ENCODE measurements around the gene AKT2.
"Not testable (repeated sequence)": the region's sequence is repeated elsewhere in the genome, so short reads cannot be mapped to it uniquely, and the experiment has no call there.

Gene AKT2

GRCh38 chr19:40284501-40285352, at the start of gene AKT2:
Gene AKT2, minus strand, starts transcription at chr19:40285345. Its CDS starts 20,078 bp downstream, at chr19:40265267.
- H3K27ac Mint-ChIP-seq: peak within 1 kb of the TSS; percentile 99
- H3K9me3 Mint-ChIP-seq: no peaks in the 10 kb centered on the region
- peaks cover 7% of the 10 kb centered on the region for H3K36me3 Mint-ChIP-seq (ENCODE audit: low read depth)
- peaks cover 35% of the 10 kb centered on the region for H3K4me1 Mint-ChIP-seq (ENCODE audit: low read depth)
- H3K4me3 Mint-ChIP-seq: peak within 1 kb of the TSS; percentile 94
- H3K27me3 Mint-ChIP-seq (ENCODE audit: low read depth): no peaks in the 10 kb centered on the region

- H3K4me3 Mint-ChIP-seq; H3K4me1 Mint-ChIP-seq (ENCODE audit: low read depth); H3K27ac Mint-ChIP-seq; H3K9me3 Mint-ChIP-seq; H3K27me3 Mint-ChIP-seq (ENCODE audit: low read depth): not testable (repeated sequence)
- H3K36me3 Mint-ChIP-seq (ENCODE audit: low read depth): peaks cover 19% of the 10 kb centered on the region
Observed at GRCh38 chr19:40333083-40333482, 47.9 kb upstream of the AKT2 start.

GRCh38 chr19:40332669-40333068, 47.5 kb upstream of the AKT2 start:
- H3K27me3 Mint-ChIP-seq (ENCODE audit: low read depth): no peaks in the 10 kb centered on the region
- peaks cover 20% of the 10 kb centered on the region for H3K36me3 Mint-ChIP-seq (ENCODE audit: low read depth)
- no peaks in the 10 kb centered on the region for H3K4me1 Mint-ChIP-seq (ENCODE audit: low read depth)

GRCh38 chr19:40331052-40331451, 45.9 kb upstream of the AKT2 start:
- Mint-ChIP-seq H3K27me3 (ENCODE audit: low read depth) (no peaks in the 10 kb centered on the region), H3K27ac (no peak overlapping the region), H3K4me1 (ENCODE audit: low read depth) (no peaks in the 10 kb centered on the region), H3K36me3 (ENCODE audit: low read depth) (peaks cover 21% of the 10 kb centered on the region), H3K9me3 (no peaks in the 10 kb centered on the region), H3K4me3 (no peak overlapping the region)

More at GRCh38 chr19:40332669-40333068, 47.5 kb upstream of the AKT2 start:
- Mint-ChIP-seq H3K27ac (no peak overlapping the region), H3K4me3 (no peak overlapping the region), H3K9me3 (no peaks in the 10 kb centered on the region)

GRCh38 chr19:40326201-40326600, 41.1 kb upstream of the AKT2 start:
- Mint-ChIP-seq H3K4me3 (no peak overlapping the region), H3K27ac (no peak overlapping the region), H3K27me3 (ENCODE audit: low read depth) (no peaks in the 10 kb centered on the region), H3K4me1 (ENCODE audit: low read depth) (no peaks in the 10 kb centered on the region), H3K9me3 (no peaks in the 10 kb centered on the region), H3K36me3 (ENCODE audit: low read depth) (peaks cover 28% of the 10 kb centered on the region)

DNA sequence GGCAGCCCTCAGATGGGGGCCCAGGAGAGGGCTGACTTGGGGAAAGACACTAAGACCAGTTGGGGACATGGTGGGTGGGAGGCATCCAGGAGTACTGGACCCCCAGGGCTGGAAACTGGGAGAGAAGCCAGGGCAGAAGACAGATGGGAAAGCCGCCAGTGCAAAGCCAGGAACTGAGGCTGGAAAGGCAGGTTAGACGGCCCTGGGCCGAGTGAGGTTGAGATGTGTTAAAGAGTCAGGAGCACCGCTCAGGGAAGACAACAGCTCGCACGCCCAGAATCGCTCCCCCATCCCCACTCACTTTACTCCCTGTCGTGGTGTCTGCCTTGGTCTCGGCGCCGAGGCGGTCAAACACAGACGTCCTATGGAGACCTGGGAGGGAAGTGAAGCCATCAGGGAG, 38.6 kb upstream of the AKT2 start:
- H3K4me1 Mint-ChIP-seq (ENCODE audit: low read depth): peaks cover 3% of the 10 kb centered on the region
- no peak overlapping the region for H3K27ac Mint-ChIP-seq
- H3K4me3 Mint-ChIP-seq: no peak overlapping the region
- H3K27me3 Mint-ChIP-seq (ENCODE audit: low read depth): no peaks in the 10 kb centered on the region
- no peaks in the 10 kb centered on the region for H3K9me3 Mint-ChIP-seq
- H3K36me3 Mint-ChIP-seq (ENCODE audit: low read depth): peaks cover 31% of the 10 kb centered on the region

DNA sequence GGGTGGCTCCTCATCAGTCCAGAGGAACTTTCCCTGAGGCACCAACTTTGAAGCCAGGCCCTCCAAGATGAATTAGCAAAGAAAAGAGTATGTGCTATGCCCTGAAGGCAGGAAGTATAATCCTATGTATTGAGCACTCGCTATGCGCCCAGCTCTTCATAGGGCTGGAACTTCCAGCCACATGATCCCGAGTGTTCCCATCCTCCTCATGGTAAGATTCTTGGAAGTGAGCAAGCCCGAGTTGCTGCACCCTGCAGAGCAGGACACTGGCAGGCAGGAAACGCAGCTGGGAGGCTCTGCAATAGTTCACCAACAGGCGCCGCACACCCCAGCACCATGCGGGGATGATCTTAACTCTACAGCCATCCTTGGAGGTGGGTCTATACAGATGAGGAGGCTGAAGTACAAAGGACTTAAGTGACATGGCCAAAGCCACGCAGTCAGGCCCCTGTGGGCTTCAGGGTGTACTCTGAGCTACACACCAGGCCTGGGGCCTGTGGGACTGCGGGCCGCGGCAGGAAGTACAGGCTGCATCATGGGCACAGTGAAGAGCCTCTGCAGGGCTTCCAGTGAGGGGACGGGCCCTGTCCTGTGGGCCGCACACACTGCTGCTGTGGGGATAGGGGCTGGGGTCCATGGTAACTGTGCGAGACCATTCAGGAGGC, 37.9 kb upstream of the AKT2 start:
- peaks cover 31% of the 10 kb centered on the region for H3K36me3 Mint-ChIP-seq (ENCODE audit: low read depth)
- peaks cover 3% of the 10 kb centered on the region for H3K4me1 Mint-ChIP-seq (ENCODE audit: low read depth)
- no peak overlapping the region for H3K4me3 Mint-ChIP-seq

DNA sequence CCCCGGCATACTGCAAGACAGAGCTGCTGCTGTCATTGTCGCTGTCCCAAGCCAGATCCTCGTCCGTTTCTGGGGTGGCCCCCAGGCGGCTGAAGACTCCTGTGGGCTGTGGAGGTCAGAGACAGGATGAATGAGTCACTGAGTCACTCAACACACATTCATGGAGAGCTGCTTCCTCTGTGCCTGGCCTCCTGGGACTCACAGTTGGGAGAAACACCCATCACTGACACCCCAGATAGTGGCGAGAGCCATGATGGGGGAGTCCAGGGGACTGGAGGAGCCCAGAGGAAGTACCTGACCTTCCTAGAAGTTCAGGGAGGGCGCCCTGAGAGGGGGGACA, 37.1 kb upstream of the AKT2 start:
- H3K36me3 Mint-ChIP-seq (ENCODE audit: low read depth): peaks cover 26% of the 10 kb centered on the region

More for the DNA sequence above, 37.9 kb upstream of the AKT2 start:
- no peak overlapping the region for H3K27ac Mint-ChIP-seq
- H3K9me3 Mint-ChIP-seq: no peaks in the 10 kb centered on the region
- no peaks in the 10 kb centered on the region for H3K27me3 Mint-ChIP-seq (ENCODE audit: low read depth)

GRCh38 chr19:40321566-40322270, 36.6 kb upstream of the AKT2 start:
- Mint-ChIP-seq H3K9me3 (no peaks in the 10 kb centered on the region), H3K4me1 (ENCODE audit: low read depth) (peaks cover 3% of the 10 kb centered on the region), H3K27ac (no peak overlapping the region), H3K36me3 (ENCODE audit: low read depth) (peaks cover 26% of the 10 kb centered on the region), H3K4me3 (no peak overlapping the region), H3K27me3 (ENCODE audit: low read depth) (no peaks in the 10 kb centered on the region)

More for the DNA sequence above, 37.1 kb upstream of the AKT2 start:
- H3K4me1 Mint-ChIP-seq (ENCODE audit: low read depth): peaks cover 3% of the 10 kb centered on the region
- no peak overlapping the region for H3K4me3 Mint-ChIP-seq
- no peaks in the 10 kb centered on the region for H3K27me3 Mint-ChIP-seq (ENCODE audit: low read depth)
- no peaks in the 10 kb centered on the region for H3K9me3 Mint-ChIP-seq
- peak overlapping the region; percentile 49 for H3K27ac Mint-ChIP-seq

GRCh38 chr19:40321076-40321475, 35.9 kb upstream of the AKT2 start:
- no peak overlapping the region for H3K27ac Mint-ChIP-seq
- peaks cover 3% of the 10 kb centered on the region for H3K4me1 Mint-ChIP-seq (ENCODE audit: low read depth)
- H3K4me3 Mint-ChIP-seq: no peak overlapping the region
- no peaks in the 10 kb centered on the region for H3K9me3 Mint-ChIP-seq
- peaks cover 26% of the 10 kb centered on the region for H3K36me3 Mint-ChIP-seq (ENCODE audit: low read depth)
- H3K27me3 Mint-ChIP-seq (ENCODE audit: low read depth): no peaks in the 10 kb centered on the region

- H3K36me3 Mint-ChIP-seq (ENCODE audit: low read depth): peaks cover 23% of the 10 kb centered on the region
- H3K9me3 Mint-ChIP-seq: no peaks in the 10 kb centered on the region
- peaks cover 3% of the 10 kb centered on the region for H3K4me1 Mint-ChIP-seq (ENCODE audit: low read depth)
- no peaks in the 10 kb centered on the region for H3K27me3 Mint-ChIP-seq (ENCODE audit: low read depth)
- no peak overlapping the region for H3K4me3 Mint-ChIP-seq
- H3K27ac Mint-ChIP-seq: peak overlapping the region; percentile 31
Observed at GRCh38 chr19:40320558-40320935, 35.4 kb upstream of the AKT2 start.

- H3K36me3 Mint-ChIP-seq (ENCODE audit: low read depth): peaks cover 8% of the 10 kb centered on the region
Observed at GRCh38 chr19:40317338-40317737, 32.2 kb upstream of the AKT2 start.

GRCh38 chr19:40315812-40316470, 30.8 kb upstream of the AKT2 start:
- no peak overlapping the region for H3K4me3 Mint-ChIP-seq
- peaks cover 8% of the 10 kb centered on the region for H3K36me3 Mint-ChIP-seq (ENCODE audit: low read depth)
- no peak overlapping the region for H3K27ac Mint-ChIP-seq
- H3K27me3 Mint-ChIP-seq (ENCODE audit: low read depth): no peaks in the 10 kb centered on the region
- H3K4me1 Mint-ChIP-seq (ENCODE audit: low read depth): peaks cover 3% of the 10 kb centered on the region
- no peaks in the 10 kb centered on the region for H3K9me3 Mint-ChIP-seq

More at GRCh38 chr19:40317338-40317737, 32.2 kb upstream of the AKT2 start:
- no peak overlapping the region for H3K4me3 Mint-ChIP-seq
- H3K4me1 Mint-ChIP-seq (ENCODE audit: low read depth): peaks cover 3% of the 10 kb centered on the region
- no peaks in the 10 kb centered on the region for H3K9me3 Mint-ChIP-seq
- H3K27ac Mint-ChIP-seq: no peak overlapping the region
- H3K27me3 Mint-ChIP-seq (ENCODE audit: low read depth): no peaks in the 10 kb centered on the region

GRCh38 chr19:40314656-40315055, 29.5 kb upstream of the AKT2 start:
- H3K27me3 Mint-ChIP-seq (ENCODE audit: low read depth): no peaks in the 10 kb centered on the region
- no peaks in the 10 kb centered on the region for H3K4me1 Mint-ChIP-seq (ENCODE audit: low read depth)
- H3K4me3 Mint-ChIP-seq: no peak overlapping the region
- H3K9me3 Mint-ChIP-seq: no peaks in the 10 kb centered on the region
- H3K27ac Mint-ChIP-seq: no peak overlapping the region
- no peaks in the 10 kb centered on the region for H3K36me3 Mint-ChIP-seq (ENCODE audit: low read depth)

Measured in T-helper 1 cell treated with Interleukin-12 subunit alpha and Interleukin-12 subunit beta and Interleukin-4 antibody, amounts not matched to agents 30 μg/mL and 1 μg/mL, for 36 hours (primary cell).